Epidermal melanocyte (primary cell): ENCODE results near the gene MEGF11.
"Not testable (repeated sequence)": the region's sequence is repeated elsewhere in the genome, so short reads cannot be mapped to it uniquely, and the experiment has no call there.

Experiments used
- DNase-seq: peaks from one replicate; pipeline ENCODE4 v3.0.0; 2011; ENCODE audit warnings: low spot score; ENCODE audit not compliant: insufficient read length

The MEGF11 gene

DNA sequence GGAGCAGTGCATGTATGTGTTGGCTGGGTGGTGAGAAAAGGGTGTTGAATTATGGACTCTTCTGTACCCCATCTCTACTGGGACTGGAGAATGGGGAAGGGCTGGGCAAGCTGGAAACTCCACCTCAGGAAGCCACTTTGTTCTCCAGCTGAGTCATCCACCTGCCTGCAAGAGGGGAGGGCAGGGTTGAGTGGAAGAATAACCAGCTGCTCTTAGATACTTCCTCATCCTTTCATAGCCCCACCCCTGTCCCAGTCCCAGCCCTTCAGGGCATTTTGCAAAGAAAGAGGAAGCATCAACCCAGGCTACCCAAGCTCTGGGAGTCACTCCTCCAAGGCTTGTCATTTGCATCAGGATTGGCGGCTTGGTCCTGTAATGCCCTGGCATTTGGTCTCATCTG, 351.2 kb downstream of the MEGF11 start:
- no peak for DNase-seq

DNA sequence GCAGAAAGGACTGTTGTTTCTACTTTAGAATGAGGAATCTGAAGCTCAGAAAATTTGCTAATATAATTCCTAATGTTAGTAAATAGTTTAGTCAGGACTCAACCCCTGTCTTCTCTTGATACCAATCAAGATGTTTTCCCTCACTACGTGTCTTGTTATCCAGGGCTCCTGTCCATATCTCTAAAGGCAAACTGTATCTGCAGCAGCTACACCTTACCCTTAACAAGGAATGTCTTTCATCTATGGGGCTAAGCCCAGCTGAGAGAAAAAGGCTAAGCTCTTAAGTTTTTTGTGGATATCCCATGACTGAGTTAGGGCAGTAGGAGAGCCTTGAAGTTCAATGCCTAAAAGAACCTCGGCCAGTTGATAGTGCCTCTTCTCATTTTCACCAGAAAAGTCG, 351.7 kb downstream of the MEGF11 start:
- DNase-seq, result no peak

GRCh38 chr15:65901336-65901735, 352.2 kb downstream of the MEGF11 start:
- DNase-seq, result no peak

DNA sequence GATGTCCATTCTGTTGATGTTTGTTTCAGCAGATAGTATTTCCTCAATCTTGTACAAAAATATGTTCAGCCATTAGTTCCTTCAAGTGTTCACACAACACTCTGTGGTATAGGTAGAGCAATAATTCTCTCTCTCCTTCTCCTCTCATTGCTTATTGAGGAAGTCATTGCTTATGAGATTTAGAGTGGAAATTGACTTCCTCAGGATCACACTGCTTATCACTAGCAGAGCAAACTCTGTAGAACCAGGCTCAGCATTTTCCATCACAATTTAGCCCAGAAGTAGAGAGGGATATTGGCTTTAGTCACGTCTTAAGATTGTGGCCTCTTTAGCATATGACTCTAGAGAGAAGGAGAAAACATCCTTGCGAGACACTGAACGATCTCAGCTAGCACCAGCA, 353.1 kb downstream of the MEGF11 start:
- no peak for DNase-seq

DNA sequence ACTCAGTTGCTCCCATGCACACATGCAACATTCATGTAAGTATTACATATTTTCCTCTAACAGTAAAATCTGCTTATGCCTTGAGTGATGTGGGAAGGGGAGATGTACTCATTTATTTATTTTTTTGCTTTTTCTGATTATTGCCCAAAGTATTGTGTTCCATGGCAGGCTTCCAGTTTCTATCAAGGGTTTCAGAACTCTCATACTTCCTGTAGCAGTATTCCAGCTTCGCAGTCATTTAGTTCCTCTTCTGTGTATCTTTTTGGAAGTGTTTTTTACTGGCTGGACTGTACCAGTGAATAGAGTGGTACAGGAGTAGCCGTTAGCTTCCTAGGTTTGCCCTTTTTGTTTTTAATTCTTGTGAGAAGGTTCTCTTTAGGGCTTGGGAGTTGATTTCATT, 357.3 kb downstream of the MEGF11 start:
- no peak for DNase-seq

DNA sequence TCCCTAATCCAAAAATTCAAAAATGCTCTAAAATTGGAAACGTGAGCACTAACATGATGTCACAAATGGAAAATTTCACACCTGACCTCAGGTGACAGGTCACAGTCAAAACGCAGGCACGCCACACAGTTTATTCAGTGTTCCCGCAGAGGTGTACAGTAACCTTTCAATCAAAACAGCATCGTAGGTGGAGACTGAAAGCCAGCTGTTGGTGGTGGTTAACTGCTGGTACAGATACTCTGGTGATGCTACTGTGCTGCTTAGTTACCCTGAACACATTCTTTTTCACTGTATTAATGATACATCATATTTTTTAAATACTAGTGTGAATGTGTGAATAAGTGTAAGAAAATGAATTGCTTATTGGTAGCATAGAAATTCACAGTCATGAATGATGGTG, 360.5 kb downstream of the MEGF11 start:
- DNase-seq, result no peak

DNA sequence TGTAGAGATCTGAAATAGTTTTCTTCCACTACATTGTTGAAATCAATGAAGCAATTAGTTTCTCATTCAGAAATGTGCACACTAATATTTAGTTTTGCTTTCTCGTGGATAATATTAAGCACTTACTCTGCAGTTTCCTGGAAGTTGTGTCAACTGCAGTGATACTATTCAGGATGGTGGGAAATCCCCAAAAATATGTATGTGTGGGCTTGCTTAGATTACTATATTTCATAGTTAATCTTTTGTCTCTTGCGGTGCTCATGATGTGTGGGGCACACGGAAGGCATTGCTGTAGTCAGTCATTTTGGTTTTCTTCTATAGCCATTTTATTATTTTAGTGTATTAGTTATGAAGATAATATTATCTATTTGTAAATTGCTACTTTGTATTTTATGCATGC, 364.6 kb downstream of the MEGF11 start:
- no peak for DNase-seq

GRCh38 chr15:65887565-65887964, 366.0 kb downstream of the MEGF11 start:
- no peak for DNase-seq

DNA sequence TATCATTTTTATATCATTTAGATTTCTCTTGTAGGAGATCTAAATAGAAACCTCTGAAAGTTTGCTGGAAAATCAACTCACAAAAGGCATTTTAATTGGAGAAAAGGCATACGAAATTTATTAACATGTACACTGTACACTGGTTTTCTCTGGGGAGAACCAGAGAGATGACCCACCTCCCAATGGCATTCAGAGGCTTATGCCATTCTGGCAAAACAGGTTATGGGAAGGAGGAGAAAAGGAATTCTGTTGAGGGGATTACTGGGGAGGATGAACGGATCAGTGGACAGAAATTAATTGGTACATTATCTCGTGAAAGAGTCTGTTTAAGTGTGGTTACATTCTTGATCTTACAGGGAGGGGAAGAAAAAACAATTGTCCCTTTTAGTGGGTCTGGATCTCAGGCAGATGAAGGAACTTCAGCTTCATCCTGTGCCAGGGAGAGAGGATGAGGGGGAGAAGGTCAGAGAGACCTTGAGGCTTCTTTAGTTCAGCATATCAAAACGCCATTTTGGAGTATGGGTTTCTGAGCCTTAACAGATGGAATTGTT, 367.8 kb downstream of the MEGF11 start:
- no peak for DNase-seq

- DNase-seq, result no peak
These were observed 369.0 kb downstream of the MEGF11 start for GRCh38 chr15:65884511-65884910.

- no peak for DNase-seq
These were observed 370.0 kb downstream of the MEGF11 start for GRCh38 chr15:65883571-65883970.

GRCh38 chr15:65881766-65882434, 371.6 kb downstream of the MEGF11 start:
- no peak for DNase-seq

DNA sequence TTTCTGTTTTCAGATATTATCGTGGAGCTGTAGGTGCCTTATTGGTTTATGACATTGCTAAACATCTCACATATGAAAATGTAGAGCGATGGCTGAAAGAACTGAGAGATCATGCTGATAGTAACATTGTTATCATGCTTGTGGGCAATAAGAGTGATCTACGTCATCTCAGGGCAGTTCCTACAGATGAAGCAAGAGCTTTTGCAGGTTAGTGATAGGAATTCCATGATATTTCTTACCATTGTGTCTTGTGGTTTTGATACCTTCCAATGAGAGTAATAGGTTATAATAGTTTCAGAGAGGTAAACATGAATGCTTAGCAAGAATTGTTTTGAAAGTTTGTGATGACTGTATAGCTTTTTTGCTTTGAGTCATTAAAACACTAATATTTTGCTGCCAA, 375.8 kb downstream of the MEGF11 start:
- no peak for DNase-seq

- DNase-seq, result no peak
These were observed 378.1 kb downstream of the MEGF11 start for GRCh38 chr15:65875458-65875857.

DNA sequence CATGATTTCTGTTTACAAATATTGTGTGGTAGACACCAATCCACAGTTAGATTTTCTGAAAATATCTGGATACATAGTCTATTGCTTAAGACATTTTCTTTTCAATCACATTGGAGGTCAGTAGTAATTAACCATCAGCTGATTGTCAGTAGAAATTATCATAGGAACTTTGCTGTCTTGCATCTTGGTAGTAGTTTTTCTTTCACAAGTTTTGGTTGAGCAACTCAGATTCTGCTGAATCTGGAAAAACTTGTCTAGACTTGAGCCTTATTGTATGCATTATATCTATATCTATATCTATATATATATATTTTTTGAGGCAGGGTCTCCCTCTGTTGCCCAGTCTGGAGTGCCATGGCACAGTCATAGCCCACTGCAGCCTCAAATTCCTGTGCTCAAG, 380.3 kb downstream of the MEGF11 start:
- no peak for DNase-seq

GRCh38 chr15:65872596-65872995, 381.0 kb downstream of the MEGF11 start:
- not testable (repeated sequence) for DNase-seq

DNA sequence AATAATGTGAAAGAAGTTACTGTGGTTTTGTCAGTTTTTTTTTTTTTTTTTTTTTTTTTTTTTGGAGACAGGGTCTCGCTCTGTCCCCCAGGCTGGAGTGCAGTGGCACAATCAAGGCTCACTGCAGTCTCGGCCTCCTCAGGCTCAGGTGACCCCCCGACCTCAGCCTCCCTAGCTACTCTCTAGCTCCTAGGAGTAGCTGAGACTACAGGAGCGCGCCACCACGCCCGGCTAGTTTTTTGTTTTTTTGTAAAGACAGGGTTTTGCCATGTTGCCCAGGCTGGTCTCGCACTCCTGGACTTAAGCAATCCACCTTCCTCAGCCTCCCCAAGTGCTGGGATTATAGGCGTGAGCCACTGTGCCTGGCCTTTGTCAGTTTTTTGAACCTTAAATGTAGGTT, 381.7 kb downstream of the MEGF11 start:
- DNase-seq, result not testable (repeated sequence)

- no peak for DNase-seq
These were observed 382.5 kb downstream of the MEGF11 start for GRCh38 chr15:65870889-65871533.

- DNase-seq, result no peak
These were observed 383.3 kb downstream of the MEGF11 start for GRCh38 chr15:65869954-65870871.

- DNase-seq, result peak; percentile 81
These were observed 384.2 kb downstream of the MEGF11 start, which contains the start of gene RAB11A for GRCh38 chr15:65869126-65869953. TSS of gene RAB11A (plus strand) at chr15:65869491. CDS start at chr15:65869586, 95 bp downstream.

GRCh38 chr15:65868546-65869125, 384.9 kb downstream of the MEGF11 start:
- DNase-seq, result no peak
